T-cell (primary cell): ENCODE measurements around the gene CLRN2. TPM values are rescaled to one million over a fixed set of nuclear protein-coding genes. Genes with fewer than 3 reads are reported as not detected.

ENCODE experiments used
- ATAC-seq, 4 experiments: fragments of 200-7000 bp in 3 of 4; fragments of 150-1000 bp in 1 of 4; cut with Tn5 transposase; replicated peaks in 1 of 4; 1 replicate in 3 of 4; 2 replicates in 1 of 4; pipeline ENCODE4 v1.10.0; 2021; ENCODE audit warnings: moderate library complexity in 3 of 4, mild to moderate bottlenecking in 2 of 4, moderate number of reproducible peaks in 1 of 4
- CTCF ChIA-PET, 2 donors: fragments of 300-600 bp; sonication (Branson Sonifier 250); formaldehyde crosslinking; loops; one replicate each; lab custom pipeline; 2022; ENCODE audit warnings: antibody characterized with exemption in 2 of 2; lab: Charles Lee
- POLR2A ChIA-PET, 2 donors: fragments of 300-600 bp; sonication (Branson Sonifier 250); formaldehyde crosslinking; loops; one replicate each; lab custom pipeline; 2022; ENCODE audit warnings: antibody characterized with exemption in 2 of 2; lab: Charles Lee
- DNase-seq, 35 experiments: peaks; one replicate each; pipeline versions ENCODE4 v3.0.0 to v3.0.0-alpha.2; 2013 to 2023
- H3K27ac ChIP-seq: one replicate; pipeline ENCODE4 v1.5.1; 2013; ENCODE audit warnings: low read length
- H3K27me3 ChIP-seq, 2 experiments: replicated peaks in 1 of 2; 1 replicate in 1 of 2; 2 replicates in 1 of 2; pipeline versions ENCODE4 v1.6.1 to v1.7.0; 2013; ENCODE audit warnings: low read length in 1 of 2, mixed read lengths in 1 of 2; ENCODE audit not compliant: control insufficient read depth in 2 of 2, insufficient read depth in 2 of 2; ENCODE audit errors: extremely low read depth in 1 of 2
- H3K36me3 ChIP-seq, 2 donors: 1 replicate in 1 of 2; 2 replicates in 1 of 2; pipeline versions ENCODE4 v1.6.1 to v1.7.0; 2013; ENCODE audit warnings: low read length in 1 of 2; ENCODE audit not compliant: control insufficient read depth in 2 of 2, insufficient read depth in 1 of 2; ENCODE audit errors: extremely low read depth in 1 of 2
- H3K4me1 ChIP-seq, 2 experiments: 1 replicate in 1 of 2; 2 replicates in 1 of 2; pipeline versions ENCODE4 v1.6.1 to v1.7.0; 2013; ENCODE audit warnings: low read length in 2 of 2, mixed read lengths in 1 of 2; ENCODE audit not compliant: insufficient read depth in 2 of 2, control insufficient read depth in 1 of 2; ENCODE audit errors: extremely low read depth in 1 of 2
- H3K4me3 ChIP-seq, 2 donors: 1 replicate in 1 of 2; 2 replicates in 1 of 2; pipeline versions ENCODE4 v1.5.1 to v1.7.0; 2013; ENCODE audit warnings: mild to moderate bottlenecking in 2 of 2, low read length in 1 of 2, moderate library complexity in 1 of 2; ENCODE audit not compliant: control insufficient read depth in 1 of 2; ENCODE audit errors: extremely low read depth in 1 of 2
- H3K9me3 ChIP-seq: 2 replicates; pipeline ENCODE4 v1.7.0; 2013
- H3K27ac Mint-ChIP-seq, 2 donors: one replicate each; pipeline ENCODE4 v1.8.0; 2020 to 2021; ENCODE audit warnings: mild to moderate bottlenecking in 2 of 2, mixed read lengths in 2 of 2
- H3K27me3 Mint-ChIP-seq, 2 donors: one replicate each; pipeline ENCODE4 v1.8.0; 2021 to 2022; ENCODE audit warnings: mixed read lengths in 2 of 2
- H3K36me3 Mint-ChIP-seq: one replicate; pipeline ENCODE4 v1.8.0; 2021; ENCODE audit warnings: mixed read lengths
- H3K4me1 Mint-ChIP-seq, 3 donors: one replicate each; pipeline ENCODE4 v1.8.0; 2020 to 2022; ENCODE audit warnings: mixed read lengths in 3 of 3, mild to moderate bottlenecking in 1 of 3
- H3K4me3 Mint-ChIP-seq, 3 donors: one replicate each; pipeline ENCODE4 v1.8.0; 2020 to 2022; ENCODE audit warnings: mild to moderate bottlenecking in 3 of 3, mixed read lengths in 3 of 3, moderate library complexity in 3 of 3
- H3K9me3 Mint-ChIP-seq, 3 donors: one replicate each; pipeline ENCODE4 v1.8.0; 2020 to 2022; ENCODE audit warnings: mixed read lengths in 3 of 3
- WGBS: methylation state at CpG from one replicate; pipeline ENCODE4 v1.1.5; 2013; ENCODE audit warnings: missing lambda C conversion rate; ENCODE audit not compliant: insufficient coverage; 5-methylcytosine and 5-hydroxymethylcytosine counted together
- total RNA-seq, 35 experiments: library from RNA in 6 of 35; stranded (reverse) in 6 of 35; fragments of 120-200 nt in 1 of 35; gene quantifications; one replicate each; pipeline versions ENCODE4 v1.2.1 to v1.2.4 and lab custom pipeline; 2013 to 2026

Gene CLRN2
- total RNA-seq (not detected), total RNA-seq (lab: John Stamatoyannopoulos, UW) (0 reads per million in 29 experiments)
- not detected for total RNA-seq (2013)

- Histone ChIP-seq H3K4me3 (no peak within 1 kb of the TSS), H3K27ac (no peak within 1 kb of the TSS), H3K9me3 (no peaks in the 10 kb centered on the region), H3K4me1 (peaks cover 14 to 16% of the 10 kb centered on the region in 2 experiments), H3K27me3 (peaks cover 0 to 3% of the 10 kb centered on the region in 2 experiments), H3K36me3 (no peaks in the 10 kb centered on the region)
- DNase-seq (no peak), ATAC-seq (no peak)
- Mint-ChIP-seq H3K27me3 (peaks cover 8 to 15% of the 10 kb centered on the region in 2 donors), H3K36me3 (no peaks in the 10 kb centered on the region), H3K27ac (no peak within 1 kb of the TSS), H3K4me1 (peaks cover 24 to 30% (median 29%) of the 10 kb centered on the region in 3 donors), H3K9me3 (no peaks in the 10 kb centered on the region), H3K4me3 (no peak within 1 kb of the TSS)
- ChIA-PET POLR2A (no interaction called here), CTCF (interaction anchor here in 1 of 2 donors (1.0 kb wide), 1 partner anchor 34 kb away, joined by 3 read pairs; no protein-coding TSS in a partner anchor)
- 94% methylated on average over 5 of the region's 9 CpGs for WGBS
Measured at GRCh38 chr4:17514865-17515264, at the start of gene CLRN2. Gene CLRN2, plus strand, starts transcription at chr4:17515165. Its CDS starts 102 bp downstream, at chr4:17515267.

- CTCF ChIA-PET = interaction anchor here in 1 of 2 donors (0.7 to 0.9 kb wide), 2 partner anchors 205 to 1177 kb away, joined by 3 to 4 read pairs; no protein-coding TSS in a partner anchor
- DNase-seq = peak in 1 of 35 experiments; percentile 19
- Histone ChIP-seq H3K27ac (no peak overlapping the region), H3K27me3 (no peaks in the 10 kb centered on the region), H3K4me1 (no peaks in the 10 kb centered on the region), H3K4me3 (no peak overlapping the region), H3K9me3 (no peaks in the 10 kb centered on the region), H3K36me3 (no peaks in the 10 kb centered on the region)
- no peaks in the 10 kb centered on the region for H3K9me3 Mint-ChIP-seq
- no peak overlapping the region for H3K4me3 Mint-ChIP-seq
- 63% methylated on average over 4 of the region's 9 CpGs for WGBS
- POLR2A ChIA-PET = no interaction called here
- H3K27ac Mint-ChIP-seq = no peak overlapping the region
- H3K4me1 Mint-ChIP-seq = peaks cover 0 to 1% (median 0%) of the 10 kb centered on the region in 3 donors
- H3K27me3 Mint-ChIP-seq = no peaks in the 10 kb centered on the region
- no peak for ATAC-seq
- H3K36me3 Mint-ChIP-seq = peaks cover 18% of the 10 kb centered on the region
Measured at GRCh38 chr4:17468619-17469221, 46.2 kb upstream of the CLRN2 start.

GRCh38 chr4:17469931-17470674 is 44.9 kb upstream of the CLRN2 start:
- no peak overlapping the region for H3K4me3 ChIP-seq
- no peak for DNase-seq
- ChIA-PET POLR2A (no interaction called here), CTCF (no interaction called here)
- no peaks in the 10 kb centered on the region for H3K4me1 ChIP-seq
- H3K27ac ChIP-seq = no peak overlapping the region
- no peaks in the 10 kb centered on the region for H3K9me3 ChIP-seq
- H3K9me3 Mint-ChIP-seq = no peaks in the 10 kb centered on the region
- H3K27me3 Mint-ChIP-seq = no peaks in the 10 kb centered on the region
- no peaks in the 10 kb centered on the region for H3K36me3 ChIP-seq
- peaks cover 13% of the 10 kb centered on the region for H3K36me3 Mint-ChIP-seq
- no peak overlapping the region for H3K27ac Mint-ChIP-seq
- no peak for ATAC-seq
- H3K4me1 Mint-ChIP-seq = peaks cover 0 to 1% (median 0%) of the 10 kb centered on the region in 3 donors
- H3K4me3 Mint-ChIP-seq = no peak overlapping the region
- H3K27me3 ChIP-seq = no peaks in the 10 kb centered on the region
- WGBS = 100% methylated on average over 4 of the region's 11 CpGs

- ChIA-PET POLR2A (no interaction called here), CTCF (no interaction called here)
- Mint-ChIP-seq H3K9me3 (no peaks in the 10 kb centered on the region), H3K27me3 (no peaks in the 10 kb centered on the region), H3K4me3 (no peak overlapping the region), H3K4me1 (peaks cover 0 to 2% (median 1%) of the 10 kb centered on the region in 3 donors), H3K36me3 (peaks cover 7% of the 10 kb centered on the region), H3K27ac (no peak overlapping the region)
- no peaks in the 10 kb centered on the region for H3K4me1 ChIP-seq
- DNase-seq = no peak
- H3K4me3 ChIP-seq = no peak overlapping the region
- H3K27me3 ChIP-seq = no peaks in the 10 kb centered on the region
- H3K36me3 ChIP-seq = no peaks in the 10 kb centered on the region
- no peak overlapping the region for H3K27ac ChIP-seq
- H3K9me3 ChIP-seq = no peaks in the 10 kb centered on the region
- no peak for ATAC-seq
Measured at GRCh38 chr4:17475481-17475880, 39.5 kb upstream of the CLRN2 start.

- CTCF ChIA-PET = interaction anchor here in 1 of 2 donors (0.9 kb wide), 1 partner anchor 10 kb away, joined by 3 read pairs; no protein-coding TSS in a partner anchor
- Histone ChIP-seq H3K36me3 (no peaks in the 10 kb centered on the region), H3K4me1 (no peaks in the 10 kb centered on the region), H3K27me3 (no peaks in the 10 kb centered on the region), H3K9me3 (no peaks in the 10 kb centered on the region), H3K27ac (no peak overlapping the region), H3K4me3 (no peak overlapping the region)
- no CpG with 5 or more reads among the region's 3 CpGs for WGBS
- DNase-seq = peak in 1 of 35 experiments; percentile 7
- Mint-ChIP-seq H3K9me3 (no peaks in the 10 kb centered on the region), H3K27me3 (no peaks in the 10 kb centered on the region), H3K27ac (no peak overlapping the region), H3K4me3 (no peak overlapping the region), H3K36me3 (peaks cover 7% of the 10 kb centered on the region), H3K4me1 (peaks cover 0 to 2% (median 1%) of the 10 kb centered on the region in 3 donors)
- POLR2A ChIA-PET = no interaction called here
- no peak for ATAC-seq
Measured at GRCh38 chr4:17476853-17477252, 38.1 kb upstream of the CLRN2 start.

- Mint-ChIP-seq H3K9me3 (no peaks in the 10 kb centered on the region), H3K4me1 (peaks cover 0 to 2% (median 0%) of the 10 kb centered on the region in 3 donors), H3K27me3 (no peaks in the 10 kb centered on the region), H3K36me3 (peaks cover 7% of the 10 kb centered on the region), H3K4me3 (no peak overlapping the region), H3K27ac (no peak overlapping the region)
- ATAC-seq = no peak
- POLR2A ChIA-PET = no interaction called here
- WGBS = 65% methylated on average over 2 of the region's 9 CpGs
- no peak for DNase-seq
- CTCF ChIA-PET = no interaction called here
- no peaks in the 10 kb centered on the region for H3K27me3 ChIP-seq
- no peaks in the 10 kb centered on the region for H3K4me1 ChIP-seq
- peaks cover 0 to 5% of the 10 kb centered on the region in 2 donors for H3K36me3 ChIP-seq
- no peak overlapping the region for H3K27ac ChIP-seq
- no peaks in the 10 kb centered on the region for H3K9me3 ChIP-seq
- H3K4me3 ChIP-seq = no peak overlapping the region
Measured at GRCh38 chr4:17477774-17478472, 37.0 kb upstream of the CLRN2 start.
